DOHH2 (cell line): Measurements from ENCODE around the gene MEIS3.

Source experiments
- CTCF ChIP-seq: fragments of 200-600 bp; sonication (generic); IDR thresholded peaks from one replicate; pipeline ENCODE4 v1.5.1; 2014; ENCODE audit warnings: antibody characterized with exemption, mild to moderate bottlenecking, low read depth, low read length; ENCODE audit not compliant: poor library complexity, severe bottlenecking
- EZH2phosphoT487 ChIP-seq: fragments of 200-600 bp; sonication (generic); IDR thresholded peaks from 2 replicates; pipeline ENCODE4 v1.6.1; 2017; ENCODE audit warnings: borderline replicate concordance, mild to moderate bottlenecking, antibody characterized with exemption, low read length, moderate library complexity, mixed read lengths

GRCh38 chr19:47356900-47357299 lies 62.4 kb downstream of the MEIS3 start:
- TF ChIP-seq CTCF (no peak), EZH2phosphoT487 (no peak)
